C4-2B (cell line): Measurements from ENCODE around the gene HIP1.

Source experiments
- CTCF ChIP-seq: fragments of 450-650 bp; conservative IDR thresholded peaks from 2 replicates; pipeline ENCODE4 v1.5.1; 2017; ENCODE audit warnings: mild to moderate bottlenecking
- ZFX ChIP-seq: fragments of 450-650 bp; IDR thresholded peaks from 2 replicates; pipeline ENCODE4 v1.6.1; 2017

- no peak for TF ChIP-seq CTCF
- TF ChIP-seq ZFX, result no peak
These were observed 80.4 kb downstream of the HIP1 start for GRCh38 chr7:75658369-75658768.
